Measurements from ENCODE around the gene CTNNA3.

Gene CTNNA3

GRCh38 chr10:66892871-66893270 is 803.1 kb downstream of the CTNNA3 start (continued):
- TF ChIP-seq ZNF449 (tag by site-specific recombination; IDR thresholded peaks at IDR 0.05) (no peak), ZBTB8A (tag by site-specific recombination; IDR thresholded peaks at IDR 0.05) (no peak), SCRT1 (tag by site-specific recombination; IDR thresholded peaks at IDR 0.05; ENCODE audit: borderline replicate concordance) (no peak), ZXDB (tag by site-specific recombination; IDR thresholded peaks at IDR 0.05) (no peak), ZNF2 (tag by site-specific recombination; IDR thresholded peaks at IDR 0.05) (no peak), ZNF423 (tag by site-specific recombination; IDR thresholded peaks at IDR 0.05) (no peak)

- no peaks in the 10 kb centered on the region for H3K9me3 ChIP-seq (ENCODE audit: control insufficient read depth, insufficient read depth, low read depth, low read length)
- H3K4me1 ChIP-seq (ENCODE audit: control insufficient read depth, insufficient read depth, low read length) = no peaks in the 10 kb centered on the region
- TF ChIP-seq ZNF677 (tag by site-specific recombination; IDR thresholded peaks at IDR 0.05) (no peak), ZNF132 (tag by site-specific recombination; IDR thresholded peaks at IDR 0.05; ENCODE audit: borderline replicate concordance) (no peak)
- no peak overlapping the region for H3K4me3 ChIP-seq (ENCODE audit: low read depth, low read length)
- CTCF ChIA-PET = interaction anchor here (0.6 kb wide), 1 partner anchor 19 kb away, joined by 3 read pairs; no protein-coding TSS in a partner anchor
- no peaks in the 10 kb centered on the region for H3K36me3 ChIP-seq (ENCODE audit: control insufficient read depth in 2 of 2, insufficient read depth in 1 of 2, low read length in 2 of 2)
- POLR2A ChIA-PET = no interaction called here
- no peak overlapping the region for H3K27ac ChIP-seq (ENCODE audit: extremely low read depth, low read depth, low read length)
These were observed 807.8 kb downstream of the CTNNA3 start for GRCh38 chr10:66888237-66888636.

DNA sequence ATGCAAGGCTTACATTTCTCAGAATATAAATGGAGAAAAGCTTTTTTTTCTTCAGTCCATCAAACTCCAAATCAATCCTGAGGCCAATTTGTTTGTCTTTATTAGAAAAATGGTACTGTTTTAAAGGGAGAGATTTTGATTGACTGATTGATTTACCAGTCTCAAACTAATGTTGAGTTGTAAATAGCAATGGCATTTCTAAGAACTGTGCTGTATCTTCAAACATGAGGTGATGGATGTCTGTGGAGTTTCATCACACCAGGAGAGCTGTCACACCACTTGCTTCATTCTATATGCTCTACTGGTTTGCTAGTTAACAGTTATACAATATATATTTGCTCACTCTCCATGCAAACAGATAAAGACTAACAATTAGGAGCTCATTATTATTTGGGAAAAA is 809.1 kb downstream of the CTNNA3 start:
- Histone ChIP-seq H3K4me1 (ENCODE audit: control insufficient read depth, insufficient read depth, low read length) (no peaks in the 10 kb centered on the region), H3K27ac (ENCODE audit: extremely low read depth, low read depth, low read length) (no peak overlapping the region), H3K4me3 (ENCODE audit: low read depth, low read length) (no peak overlapping the region), H3K9me3 (ENCODE audit: control insufficient read depth, insufficient read depth, low read depth, low read length) (no peaks in the 10 kb centered on the region), H3K36me3 (ENCODE audit: control insufficient read depth in 2 of 2, insufficient read depth in 1 of 2, low read length in 2 of 2) (no peaks in the 10 kb centered on the region)
- POLR2A ChIA-PET = no interaction called here
- CTCF ChIA-PET = no interaction called here
- TF ChIP-seq ZNF670 (tag by site-specific recombination; IDR thresholded peaks at IDR 0.05; ENCODE audit: low read depth) = no peak
- no peak for TF ChIP-seq BCL11A (tag by site-specific recombination; IDR thresholded peaks at IDR 0.05; ENCODE audit: low read depth)
- TF ChIP-seq ZNF555 (tag by site-specific recombination; conservative IDR thresholded peaks at IDR 0.05) = no peak
- no peak for TF ChIP-seq GLI4 (tag by site-specific recombination; IDR thresholded peaks at IDR 0.05)
- no peak for TF ChIP-seq ZNF621 (tag by site-specific recombination; IDR thresholded peaks at IDR 0.05)
- TF ChIP-seq, protein P1, sequence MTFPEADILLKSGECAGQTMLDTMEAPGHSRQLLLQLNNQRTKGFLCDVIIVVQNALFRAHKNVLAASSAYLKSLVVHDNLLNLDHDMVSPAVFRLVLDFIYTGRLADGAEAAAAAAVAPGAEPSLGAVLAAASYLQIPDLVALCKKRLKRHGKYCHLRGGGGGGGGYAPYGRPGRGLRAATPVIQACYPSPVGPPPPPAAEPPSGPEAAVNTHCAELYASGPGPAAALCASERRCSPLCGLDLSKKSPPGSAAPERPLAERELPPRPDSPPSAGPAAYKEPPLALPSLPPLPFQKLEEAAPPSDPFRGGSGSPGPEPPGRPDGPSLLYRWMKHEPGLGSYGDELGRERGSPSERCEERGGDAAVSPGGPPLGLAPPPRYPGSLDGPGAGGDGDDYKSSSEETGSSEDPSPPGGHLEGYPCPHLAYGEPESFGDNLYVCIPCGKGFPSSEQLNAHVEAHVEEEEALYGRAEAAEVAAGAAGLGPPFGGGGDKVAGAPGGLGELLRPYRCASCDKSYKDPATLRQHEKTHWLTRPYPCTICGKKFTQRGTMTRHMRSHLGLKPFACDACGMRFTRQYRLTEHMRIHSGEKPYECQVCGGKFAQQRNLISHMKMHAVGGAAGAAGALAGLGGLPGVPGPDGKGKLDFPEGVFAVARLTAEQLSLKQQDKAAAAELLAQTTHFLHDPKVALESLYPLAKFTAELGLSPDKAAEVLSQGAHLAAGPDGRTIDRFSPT (tag by site-specific recombination; IDR thresholded peaks at IDR 0.05) = no peak
- TF ChIP-seq ZNF354C (tag by site-specific recombination; IDR thresholded peaks at IDR 0.05; ENCODE audit: borderline replicate concordance, low read depth) = no peak
- no peak for TF ChIP-seq ZFP37 (tag by site-specific recombination; IDR thresholded peaks at IDR 0.05)
- no peak for TF ChIP-seq ZNF2 (tag by site-specific recombination; IDR thresholded peaks at IDR 0.05)
- no peak for TF ChIP-seq SALL2 (tag by site-specific recombination; IDR thresholded peaks at IDR 0.05; ENCODE audit: borderline replicate concordance)
- no peak for TF ChIP-seq ZNF560 (tag by site-specific recombination; IDR thresholded peaks at IDR 0.05; ENCODE audit: borderline replicate concordance)
- TF ChIP-seq, protein P2, sequence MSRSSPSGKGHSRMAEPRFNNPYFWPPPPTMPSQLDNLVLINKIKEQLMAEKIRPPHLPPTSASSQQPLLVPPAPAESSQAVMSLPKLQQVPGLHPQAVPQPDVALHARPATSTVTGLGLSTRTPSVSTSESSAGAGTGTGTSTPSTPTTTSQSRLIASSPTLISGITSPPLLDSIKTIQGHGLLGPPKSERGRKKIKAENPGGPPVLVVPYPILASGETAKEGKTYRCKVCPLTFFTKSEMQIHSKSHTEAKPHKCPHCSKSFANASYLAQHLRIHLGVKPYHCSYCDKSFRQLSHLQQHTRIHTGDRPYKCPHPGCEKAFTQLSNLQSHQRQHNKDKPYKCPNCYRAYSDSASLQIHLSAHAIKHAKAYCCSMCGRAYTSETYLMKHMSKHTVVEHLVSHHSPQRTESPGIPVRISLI (tag by site-specific recombination; IDR thresholded peaks at IDR 0.05) = no peak
- TF ChIP-seq ZSCAN18 (tag by site-specific recombination; IDR thresholded peaks at IDR 0.05) = no peak
- no peak for TF ChIP-seq ZSCAN4 (tag by site-specific recombination; IDR thresholded peaks at IDR 0.05)
- no peak for TF ChIP-seq ZNF530 (tag by site-specific recombination; IDR thresholded peaks at IDR 0.05; ENCODE audit: low read depth)
- TF ChIP-seq ZNF202 (tag by site-specific recombination; IDR thresholded peaks at IDR 0.05; ENCODE audit: borderline replicate concordance) = no peak
